HepG2 (cell line): ENCODE data around the gene VASN. TPM values are rescaled to one million over a fixed set of nuclear protein-coding genes. Genes with fewer than 3 reads are reported as not detected.

Experiments
- ATAC-seq: fragments of 200-7000 bp; cut with Tn5 transposase; 3 replicates; pipeline ENCODE4 v1.9.1; 2020; ENCODE audit warnings: mild to moderate bottlenecking, moderate library complexity
- BruUV-seq: library from RNA; stranded (reverse); fragments of 400-500 nt; replicated peaks from 2 replicates; lab custom pipeline; 2021; lab: Mats Ljungman, UMichigan
- CTCF ChIA-PET: fragments of 300-600 bp; formaldehyde crosslinking; extraction: SDS; loops from one replicate; lab custom pipeline; 2021; ENCODE audit warnings: low total read pairs, inconsistent platforms, low intra/inter-chr PET ratio; lab: Yijun Ruan, JAX
- POLR2A ChIA-PET: fragments of 350-600 bp; sonication (Branson Sonifier 250); formaldehyde crosslinking; loops from one replicate; lab custom pipeline; 2020; ENCODE audit warnings: antibody characterized with exemption, inconsistent platforms; lab: Yijun Ruan, JAX
- DNase-seq: peaks from one replicate; pipeline ENCODE4 v3.0.0-alpha.2; 2015; ENCODE audit warnings: low spot score
- FAIRE-seq: peaks from 3 replicates; lab custom pipeline; 2011; peaks lifted over from hg19 to GRCh38; lab: Jason Lieb, UNC
- H2AFZ ChIP-seq: one replicate; pipeline ENCODE4 v1.6.1; 2011; ENCODE audit warnings: low read length, inconsistent platforms
- H3K27ac ChIP-seq: fragments of 300-600 bp; 3 replicates; pipeline ENCODE4 v1.8.0; 2011; ENCODE audit warnings: mixed run types, mild to moderate bottlenecking, mixed read lengths, low read length, inconsistent platforms; ENCODE audit not compliant: insufficient read depth; ENCODE audit errors: extremely low read length
- H3K27me3 ChIP-seq, 2 experiments: fragments of 200-600 bp in 1 of 2; 2 replicates in 1 of 2; 3 replicates in 1 of 2; pipeline versions ENCODE4 v1.6.0 to v1.8.0; 2011; ENCODE audit warnings: low read length in 2 of 2, mild to moderate bottlenecking in 2 of 2, moderate library complexity in 2 of 2, inconsistent platforms in 1 of 2; ENCODE audit not compliant: insufficient read depth in 2 of 2, control insufficient read depth in 1 of 2
- H3K36me3 ChIP-seq, 2 experiments: fragments of 200-600 bp in 1 of 2; replicated peaks in 1 of 2; 2 replicates in 1 of 2; 3 replicates in 1 of 2; pipeline versions ENCODE4 v1.5.1 to v1.8.0; 2011; ENCODE audit warnings: low read length in 2 of 2, inconsistent platforms in 1 of 2; ENCODE audit not compliant: insufficient read depth in 2 of 2, control insufficient read depth in 1 of 2
- H3K4me1 ChIP-seq: 2 replicates; pipeline ENCODE4 v1.5.1; 2012; ENCODE audit warnings: low read length, inconsistent platforms; ENCODE audit not compliant: insufficient read depth
- H3K4me2 ChIP-seq: 2 replicates; pipeline ENCODE4 v1.6.0; 2011; ENCODE audit warnings: low read depth, low read length, inconsistent platforms
- H3K4me3 ChIP-seq, 3 experiments: fragments of 200-600 bp in 1 of 3; sonication (generic), shearing (Covaris generic) in 1 of 3; replicated peaks in 1 of 3; 2 replicates each; pipeline ENCODE4 v1.5.1; 2011 to 2016; ENCODE audit warnings: low read length in 3 of 3, inconsistent platforms in 2 of 3, low read depth in 2 of 3, mild to moderate bottlenecking in 2 of 3, control low read depth in 1 of 3, mixed read lengths in 1 of 3; ENCODE audit not compliant: insufficient read depth in 1 of 3
- H3K79me2 ChIP-seq: one replicate; pipeline ENCODE4 v1.6.1; 2011; ENCODE audit warnings: low read length, inconsistent platforms; ENCODE audit not compliant: insufficient read depth
- H3K9ac ChIP-seq: 2 replicates; pipeline ENCODE4 v1.6.0; 2011; ENCODE audit warnings: mild to moderate bottlenecking, low read depth, low read length, inconsistent platforms; ENCODE audit not compliant: insufficient read depth
- H3K9me3 ChIP-seq: 2 replicates; pipeline ENCODE4 v1.5.1; 2012; ENCODE audit warnings: mild to moderate bottlenecking, low read length
- H4K20me1 ChIP-seq: 2 replicates; pipeline ENCODE4 v1.6.0; 2011; ENCODE audit warnings: inconsistent platforms, mild to moderate bottlenecking, low read length, moderate library complexity; ENCODE audit not compliant: insufficient read depth
- AGO2 ChIP-seq: fragments of 200-400 bp; formaldehyde crosslinking; optimal IDR thresholded peaks from 2 replicates; pipeline ENCODE3; 2017; ENCODE audit warnings: mild to moderate bottlenecking, low read depth, low read length, moderate library complexity
- ATRX ChIP-seq: sonication (generic); formaldehyde crosslinking; IDR thresholded peaks from 2 replicates; pipeline ENCODE4 v1.4.0; 2020; ENCODE audit warnings: missing genetic modification reagents, borderline replicate concordance
- CEBPB ChIP-seq: IDR thresholded peaks from 2 replicates; pipeline ENCODE4 v1.6.1; 2011; ENCODE audit warnings: low read depth, low read length, improper control_type of control experiment, borderline replicate concordance
- GFI1 ChIP-seq: sonication (generic); formaldehyde crosslinking; IDR thresholded peaks from 2 replicates; pipeline ENCODE4 v1.5.0; 2020; ENCODE audit warnings: missing genetic modification reagents, mild to moderate bottlenecking, borderline replicate concordance
- GTF3A ChIP-seq: sonication (generic); formaldehyde crosslinking; conservative IDR thresholded peaks from 2 replicates; pipeline ENCODE4 v1.4.0; 2020; ENCODE audit warnings: mild to moderate bottlenecking, missing genetic modification reagents
- HNRNPL ChIP-seq: fragments of 200-400 bp; formaldehyde crosslinking; IDR thresholded peaks from 2 replicates; pipeline ENCODE4 v1.6.1; 2017; ENCODE audit warnings: mild to moderate bottlenecking, low read depth, low read length
- ISX ChIP-seq: sonication (generic); formaldehyde crosslinking; conservative IDR thresholded peaks from 2 replicates; pipeline ENCODE4 v1.5.0; 2020; ENCODE audit warnings: missing genetic modification reagents
- MIER2 ChIP-seq: IDR thresholded peaks from 2 replicates; pipeline ENCODE4 v1.6.1; 2016; ENCODE audit warnings: missing biosample characterization, missing genetic modification reagents
- MIER3 ChIP-seq: IDR thresholded peaks from 2 replicates; pipeline ENCODE4 v1.6.1; 2016; ENCODE audit warnings: missing compliant biosample characterization, borderline replicate concordance
- NR0B2 ChIP-seq: sonication (generic); formaldehyde crosslinking; IDR thresholded peaks from 2 replicates; pipeline ENCODE4 v1.4.0; 2020; ENCODE audit warnings: mild to moderate bottlenecking, missing genetic modification reagents
- POLR2G ChIP-seq: fragments of 200-400 bp; formaldehyde crosslinking; IDR thresholded peaks from 2 replicates; pipeline ENCODE4 v1.6.1; 2018; ENCODE audit warnings: mild to moderate bottlenecking, low read depth, low read length, moderate library complexity
- RBM22 ChIP-seq: fragments of 200-400 bp; formaldehyde crosslinking; optimal IDR thresholded peaks from 2 replicates; pipeline ENCODE3; 2017; ENCODE audit warnings: mild to moderate bottlenecking, low read length, moderate library complexity
- TBP ChIP-seq: sonication (generic); formaldehyde crosslinking; IDR thresholded peaks from 2 replicates; pipeline ENCODE4 v1.5.0; 2020; ENCODE audit warnings: missing genetic modification reagents
- THAP11 ChIP-seq: IDR thresholded peaks from 2 replicates; pipeline ENCODE4 v1.6.1; 2016; ENCODE audit warnings: missing biosample characterization, missing genetic modification reagents
- ZBTB8A ChIP-seq: sonication (generic); formaldehyde crosslinking; IDR thresholded peaks from 2 replicates; pipeline ENCODE4 v1.4.0; 2020; ENCODE audit warnings: mild to moderate bottlenecking, low read depth, missing genetic modification reagents, borderline replicate concordance
- ZNF205 ChIP-seq: IDR thresholded peaks from 2 replicates; pipeline ENCODE4 v1.6.1; 2018; ENCODE audit warnings: missing biosample characterization, missing genetic modification reagents
- ZNF232 ChIP-seq: sonication (generic); formaldehyde crosslinking; IDR thresholded peaks from 2 replicates; pipeline ENCODE4 v1.4.0; 2020; ENCODE audit warnings: missing genetic modification reagents, borderline replicate concordance
- ZNF737 ChIP-seq: sonication (generic); formaldehyde crosslinking; IDR thresholded peaks from 2 replicates; pipeline ENCODE4 v1.5.0; 2020; ENCODE audit warnings: missing genetic modification reagents, mild to moderate bottlenecking, borderline replicate concordance
- WGBS: methylation state at CpG from one replicate; pipeline ENCODE4 v1.1.6; 2017; ENCODE audit warnings: low lambda C conversion rate; 5-methylcytosine and 5-hydroxymethylcytosine counted together
- in situ Hi-C: cut with HindIII; loops from 2 replicates; pipeline ENCODE4 v1.10.0; 2017; ENCODE audit warnings: low pct_unique_long_range_greater_than_20kb; ENCODE audit not compliant: extremely low pct_ligation_motif_present
- intact Hi-C: fragments of 100-400 bp; cut with micrococcal nuclease; formaldehyde crosslinking; loops from one replicate; pipeline ENCODE4 v1.10.0; 2022; ENCODE audit not compliant: unreplicated experiment
- polyA plus RNA-seq, 8 experiments: library from polyadenylated mRNA; depleted of rRNA in 3 of 8; stranded (reverse) in 7 of 8; unstranded in 1 of 8; fragments of >200 nt; fragmentation: Illumina TruSeq in 4 of 8; extraction: Trizol in 4 of 8; gene quantifications; 2 replicates each; pipeline versions ENCODE4 v1.2.1 to v1.2.3, GENCODE V29; 2011 to 2016; ENCODE audit warnings: low read depth in 4 of 8, missing spikeins in 1 of 8, mixed read lengths in 1 of 8; ENCODE audit not compliant: insufficient read depth in 1 of 8
- total RNA-seq, 5 experiments: library from RNA; depleted of rRNA; stranded (reverse); fragments of >200 nt; fragmentation: Illumina TruSeq; extraction: Trizol; gene quantifications; 2 replicates each; pipeline ENCODE4 v1.2.3, GENCODE V29; 2016; ENCODE audit warnings: low read depth in 1 of 5
- TF ChIP-seq, protein P1 (sequence below): sonication (generic); formaldehyde crosslinking; IDR thresholded peaks from 2 replicates; pipeline ENCODE4 v1.4.0; 2020; ENCODE audit warnings: missing genetic modification reagents, borderline replicate concordance

The VASN gene
- total and polyA plus RNA-seq, 2 of the 13 experiments (the other 11 are each of a cell fraction or from before 2014, with no cell fraction given) = 8.4 to 18.2 TPM

DNA sequence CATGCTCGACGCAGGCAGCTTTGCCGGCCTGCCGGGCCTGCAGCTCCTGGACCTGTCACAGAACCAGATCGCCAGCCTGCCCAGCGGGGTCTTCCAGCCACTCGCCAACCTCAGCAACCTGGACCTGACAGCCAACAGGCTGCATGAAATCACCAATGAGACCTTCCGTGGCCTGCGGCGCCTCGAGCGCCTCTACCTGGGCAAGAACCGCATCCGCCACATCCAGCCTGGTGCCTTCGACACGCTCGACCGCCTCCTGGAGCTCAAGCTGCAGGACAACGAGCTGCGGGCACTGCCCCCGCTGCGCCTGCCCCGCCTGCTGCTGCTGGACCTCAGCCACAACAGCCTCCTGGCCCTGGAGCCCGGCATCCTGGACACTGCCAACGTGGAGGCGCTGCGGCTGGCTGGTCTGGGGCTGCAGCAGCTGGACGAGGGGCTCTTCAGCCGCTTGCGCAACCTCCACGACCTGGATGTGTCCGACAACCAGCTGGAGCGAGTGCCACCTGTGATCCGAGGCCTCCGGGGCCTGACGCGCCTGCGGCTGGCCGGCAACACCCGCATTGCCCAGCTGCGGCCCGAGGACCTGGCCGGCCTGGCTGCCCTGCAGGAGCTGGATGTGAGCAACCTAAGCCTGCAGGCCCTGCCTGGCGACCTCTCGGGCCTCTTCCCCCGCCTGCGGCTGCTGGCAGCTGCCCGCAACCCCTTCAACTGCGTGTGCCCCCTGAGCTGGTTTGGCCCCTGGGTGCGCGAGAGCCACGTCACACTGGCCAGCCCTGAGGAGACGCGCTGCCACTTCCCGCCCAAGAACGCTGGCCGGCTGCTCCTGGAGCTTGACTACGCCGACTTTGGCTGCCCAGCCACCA, 9.7 kb downstream of the VASN start:
- CTCF ChIA-PET = no interaction called here
- no peak for FAIRE-seq
- H3K27me3 ChIP-seq = no peaks in the 10 kb centered on the region
- no peak overlapping the region for H3K9ac ChIP-seq
- H3K27ac ChIP-seq = no peak overlapping the region
- no peak overlapping the region for H2AFZ ChIP-seq
- peaks cover 32% of the 10 kb centered on the region for H4K20me1 ChIP-seq
- H3K36me3 ChIP-seq = peaks cover 4 to 16% of the 10 kb centered on the region in 2 experiments
- intact Hi-C loops = no loop called here
- no peak overlapping the region for H3K4me3 ChIP-seq
- POLR2A ChIA-PET = interaction anchor here (0.7 to 2.4 kb wide), 2 partner anchors 8 to 12 kb away, joined by 3 to 9 read pairs; no protein-coding TSS in a partner anchor
- no peak for ATAC-seq
- in situ Hi-C loops = no loop called here
- DNase-seq = no peak
- H3K4me1 ChIP-seq = peaks cover 41% of the 10 kb centered on the region
- no peaks in the 10 kb centered on the region for H3K9me3 ChIP-seq
- BruUV-seq = no TSS peak
- no peak overlapping the region for H3K4me2 ChIP-seq
- H3K79me2 ChIP-seq = peaks cover 19% of the 10 kb centered on the region
- WGBS = 97% methylated on average over 34 of the region's 59 CpGs
- TF ChIP-seq, protein P1, sequence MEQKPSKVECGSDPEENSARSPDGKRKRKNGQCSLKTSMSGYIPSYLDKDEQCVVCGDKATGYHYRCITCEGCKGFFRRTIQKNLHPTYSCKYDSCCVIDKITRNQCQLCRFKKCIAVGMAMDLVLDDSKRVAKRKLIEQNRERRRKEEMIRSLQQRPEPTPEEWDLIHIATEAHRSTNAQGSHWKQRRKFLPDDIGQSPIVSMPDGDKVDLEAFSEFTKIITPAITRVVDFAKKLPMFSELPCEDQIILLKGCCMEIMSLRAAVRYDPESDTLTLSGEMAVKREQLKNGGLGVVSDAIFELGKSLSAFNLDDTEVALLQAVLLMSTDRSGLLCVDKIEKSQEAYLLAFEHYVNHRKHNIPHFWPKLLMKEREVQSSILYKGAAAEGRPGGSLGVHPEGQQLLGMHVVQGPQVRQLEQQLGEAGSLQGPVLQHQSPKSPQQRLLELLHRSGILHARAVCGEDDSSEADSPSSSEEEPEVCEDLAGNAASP = no peak
- TF ChIP-seq ZNF205 (CRISPR knock-in tag) (no peak), CEBPB (peak; percentile 76; the same call in 1 of the 2 replicates), ISX (no peak), MIER2 (CRISPR knock-in tag) (no peak), ZNF737 (CRISPR knock-in tag) (no peak), ZNF232 (CRISPR knock-in tag) (no peak), ATRX (CRISPR knock-in tag) (no peak), MIER3 (CRISPR knock-in tag) (no peak), ZBTB8A (CRISPR knock-in tag) (no peak), TBP (CRISPR knock-in tag) (no peak), AGO2 (peak; percentile 9), NR0B2 (no peak), GTF3A (CRISPR knock-in tag) (no peak), HNRNPL (peak; percentile 31; the same call in 1 of the 2 replicates), GFI1 (no peak), THAP11 (CRISPR knock-in tag) (no peak), RBM22 (peak; percentile 3), POLR2G (peak; percentile 13; the same call in 1 of the 2 replicates)
